ELF-1 (cell line): ENCODE data around the gene TRIL.

Experiments
- DNase-seq: peaks from one replicate; pipeline ENCODE4 v3.0.0-alpha.2; 2016; ENCODE audit warnings: low read depth, low spot score

TRIL gene, protein sequence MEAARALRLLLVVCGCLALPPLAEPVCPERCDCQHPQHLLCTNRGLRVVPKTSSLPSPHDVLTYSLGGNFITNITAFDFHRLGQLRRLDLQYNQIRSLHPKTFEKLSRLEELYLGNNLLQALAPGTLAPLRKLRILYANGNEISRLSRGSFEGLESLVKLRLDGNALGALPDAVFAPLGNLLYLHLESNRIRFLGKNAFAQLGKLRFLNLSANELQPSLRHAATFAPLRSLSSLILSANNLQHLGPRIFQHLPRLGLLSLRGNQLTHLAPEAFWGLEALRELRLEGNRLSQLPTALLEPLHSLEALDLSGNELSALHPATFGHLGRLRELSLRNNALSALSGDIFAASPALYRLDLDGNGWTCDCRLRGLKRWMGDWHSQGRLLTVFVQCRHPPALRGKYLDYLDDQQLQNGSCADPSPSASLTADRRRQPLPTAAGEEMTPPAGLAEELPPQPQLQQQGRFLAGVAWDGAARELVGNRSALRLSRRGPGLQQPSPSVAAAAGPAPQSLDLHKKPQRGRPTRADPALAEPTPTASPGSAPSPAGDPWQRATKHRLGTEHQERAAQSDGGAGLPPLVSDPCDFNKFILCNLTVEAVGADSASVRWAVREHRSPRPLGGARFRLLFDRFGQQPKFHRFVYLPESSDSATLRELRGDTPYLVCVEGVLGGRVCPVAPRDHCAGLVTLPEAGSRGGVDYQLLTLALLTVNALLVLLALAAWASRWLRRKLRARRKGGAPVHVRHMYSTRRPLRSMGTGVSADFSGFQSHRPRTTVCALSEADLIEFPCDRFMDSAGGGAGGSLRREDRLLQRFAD

DNA sequence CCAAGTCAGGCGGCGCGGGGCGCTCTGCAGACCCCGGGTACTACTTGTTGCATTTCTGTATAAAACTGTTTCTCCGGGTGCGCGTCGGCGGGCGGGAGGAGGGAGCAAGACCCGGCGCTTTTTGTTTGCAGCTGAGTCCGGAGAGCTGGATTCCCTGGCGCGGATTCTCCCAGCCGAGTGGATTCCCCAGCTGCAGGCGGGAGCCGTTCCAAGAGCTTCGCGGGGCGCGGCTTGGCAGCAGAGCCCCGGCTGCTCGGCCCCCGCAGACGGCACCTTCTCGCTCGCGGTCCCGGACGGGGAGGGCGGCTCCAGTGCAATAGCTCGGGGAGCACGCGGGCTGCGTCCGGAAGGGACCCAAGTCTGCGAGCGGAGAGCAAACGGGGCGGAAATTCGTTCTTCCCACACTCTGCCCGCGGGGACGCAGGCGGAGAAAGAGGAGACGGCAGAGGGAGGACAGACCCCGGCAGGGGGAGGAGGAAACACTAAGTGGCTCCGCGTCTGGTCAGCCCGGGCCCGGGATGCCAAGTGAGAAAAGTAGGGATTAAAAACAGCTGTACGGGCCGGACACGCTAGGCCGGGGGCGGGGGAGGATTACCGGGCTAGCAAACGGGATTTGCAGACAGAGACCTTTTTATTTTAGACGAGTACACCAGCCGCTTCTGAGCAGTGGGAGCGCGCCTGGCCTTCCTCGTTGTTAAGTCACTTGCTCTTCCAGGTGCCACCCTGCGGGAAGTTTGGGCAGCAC, at the start of gene TRIL:
Gene TRIL, minus strand, starts transcription at position 96 of the 745 bp plus-strand sequence. CDS start 284 bp downstream, outside the sequence.
- peak; percentile 78 for DNase-seq

DNA sequence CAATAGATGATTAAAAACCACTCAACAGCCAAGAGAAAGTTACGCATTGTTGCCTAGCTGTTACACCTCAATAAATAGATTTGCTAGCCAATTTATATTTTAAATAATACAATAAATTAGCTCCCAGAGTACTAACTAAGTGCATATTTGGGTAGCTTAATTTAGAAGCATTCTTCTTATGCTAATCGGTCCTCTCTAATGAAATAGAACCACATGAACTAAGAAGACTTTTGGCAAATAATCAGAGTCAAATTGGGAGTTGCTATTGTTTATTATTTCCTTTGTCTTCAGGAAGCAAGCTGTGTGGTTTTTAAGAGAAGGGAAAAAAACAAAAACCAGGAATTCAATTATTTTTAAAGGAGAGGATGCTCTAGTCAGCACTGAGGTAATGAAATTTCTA, 49.0 kb upstream of the TRIL start:
- DNase-seq = no peak

DNA sequence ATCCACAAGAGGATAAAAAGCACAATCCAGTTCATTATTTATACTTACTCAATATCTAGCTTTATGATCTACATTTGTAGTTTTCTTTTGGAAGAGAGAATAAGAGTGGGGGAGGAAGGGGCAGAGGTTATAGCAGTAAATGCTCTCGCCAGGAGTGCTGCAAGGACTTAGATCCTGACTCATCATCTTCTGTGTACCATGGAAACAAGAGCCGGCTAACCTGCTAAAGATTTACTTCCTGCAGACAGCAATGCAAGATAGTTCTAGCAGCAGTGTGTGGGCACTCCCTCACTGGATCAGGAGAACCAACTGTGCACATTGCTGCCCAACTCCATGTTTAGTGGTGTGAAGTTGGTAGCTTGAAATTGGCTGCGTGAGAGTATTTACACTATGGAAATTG, 47.7 kb upstream of the TRIL start:
- no peak for DNase-seq

DNA sequence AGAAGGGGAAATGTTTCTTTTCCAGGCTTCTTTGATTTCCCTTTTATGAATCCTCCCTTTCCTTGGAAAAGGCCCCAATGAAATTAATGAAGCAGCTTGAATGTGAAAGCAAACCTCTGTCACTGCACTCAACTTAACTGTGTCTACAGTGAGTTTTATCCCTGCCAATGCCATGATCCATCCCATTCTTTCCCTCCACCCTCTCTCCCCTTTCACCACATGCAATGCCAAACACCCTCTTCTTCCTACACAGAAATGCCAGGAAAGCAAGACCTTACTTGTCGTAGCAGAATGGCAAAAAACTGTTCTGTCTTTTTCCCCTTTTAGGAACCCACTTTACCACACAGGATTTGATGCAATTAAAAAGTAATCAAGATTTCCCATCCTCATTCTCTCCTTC, 47.3 kb upstream of the TRIL start:
- no peak for DNase-seq

DNA sequence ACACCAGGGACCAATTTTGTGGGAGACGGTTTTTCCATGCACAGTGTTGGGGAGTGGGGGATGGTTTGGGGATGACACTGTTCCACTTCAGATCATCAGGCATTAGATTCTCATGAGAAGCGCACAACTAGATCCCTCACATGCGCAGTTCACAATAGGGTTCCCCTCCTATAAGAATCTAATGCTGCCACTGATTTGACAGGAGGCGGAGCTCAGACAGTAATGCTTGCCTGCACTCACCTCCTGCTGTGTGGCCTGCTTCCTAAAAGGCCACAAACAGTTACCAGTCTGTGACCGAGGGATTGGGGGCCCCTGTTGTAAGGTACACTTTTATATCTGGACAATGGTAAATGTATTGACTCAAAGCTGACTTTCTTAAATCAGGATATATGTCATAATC, 45.6 kb upstream of the TRIL start:
- DNase-seq = no peak

DNA sequence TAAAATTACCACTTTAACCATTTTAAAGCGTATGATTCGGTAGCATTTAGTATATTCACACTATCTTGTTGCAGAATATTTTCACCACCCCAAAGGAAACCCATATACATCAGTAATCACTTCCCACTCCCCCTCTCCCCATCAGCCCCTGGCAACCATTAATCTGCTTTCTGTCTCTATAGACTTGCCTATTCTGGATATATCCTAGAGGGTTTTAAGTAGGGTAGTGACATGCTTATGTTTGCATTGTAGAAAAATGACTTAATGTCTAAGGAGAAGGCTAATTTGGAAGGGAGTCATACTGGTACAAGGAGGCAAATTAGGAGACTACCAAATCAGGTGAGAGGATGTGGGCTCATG, 42.6 kb upstream of the TRIL start:
- DNase-seq = no peak

DNA sequence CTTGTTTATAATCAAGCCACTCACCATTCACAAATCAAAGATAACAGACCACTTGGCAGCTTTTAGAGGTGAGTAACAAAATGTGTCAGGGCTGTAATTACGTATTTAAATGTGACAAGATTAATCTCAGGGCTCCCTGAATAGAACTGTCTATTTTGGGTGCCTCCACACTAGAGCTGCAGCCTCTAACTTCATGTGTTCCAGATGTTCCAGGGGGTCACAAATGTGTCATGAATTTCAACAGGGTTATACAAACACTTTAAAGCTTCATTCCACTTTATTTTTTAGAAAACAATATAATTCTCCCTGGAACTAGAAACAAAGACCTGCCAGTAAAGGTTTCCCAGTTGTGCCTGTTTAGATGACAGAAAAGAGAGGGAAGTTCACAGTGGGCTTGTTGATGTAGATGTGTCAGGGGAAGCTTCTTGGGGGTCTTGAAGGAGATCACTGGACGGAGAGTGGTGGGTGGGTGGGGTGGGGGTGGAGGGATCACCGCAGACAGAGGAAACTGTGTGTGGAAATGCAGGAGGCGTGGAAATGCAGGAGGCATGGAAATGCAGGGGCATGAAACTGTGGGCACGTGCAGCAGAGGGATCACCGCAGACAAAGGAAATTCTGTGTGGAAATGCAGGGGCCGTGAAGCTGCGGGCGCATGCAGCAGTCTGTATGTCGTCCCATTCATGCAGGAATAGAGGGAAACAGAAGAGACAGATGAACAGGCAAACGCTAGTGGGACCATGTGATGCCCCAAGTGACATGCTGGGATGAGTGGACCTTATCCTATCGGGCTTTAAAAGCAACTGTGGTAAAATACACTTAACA, 42.0 kb upstream of the TRIL start:
- no peak for DNase-seq

DNA sequence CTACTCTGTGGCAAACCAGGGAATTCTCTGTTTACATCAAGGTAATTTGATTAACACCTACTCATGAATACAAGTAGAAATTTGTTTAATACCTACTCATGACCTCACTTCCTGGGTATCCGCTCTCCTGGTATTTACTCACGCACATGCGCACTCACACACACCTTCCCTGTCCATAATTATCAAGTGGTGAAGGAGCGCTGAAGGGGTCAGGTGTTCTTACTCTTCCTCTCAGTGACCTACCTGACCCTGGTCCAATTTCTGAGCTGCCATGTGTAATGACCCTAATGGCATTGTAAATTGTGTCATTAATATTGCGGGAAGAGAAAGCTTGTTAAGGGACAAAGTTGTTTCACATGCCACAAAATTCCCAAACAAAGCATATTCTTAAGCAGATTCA, 41.3 kb upstream of the TRIL start:
- DNase-seq = no peak

DNA sequence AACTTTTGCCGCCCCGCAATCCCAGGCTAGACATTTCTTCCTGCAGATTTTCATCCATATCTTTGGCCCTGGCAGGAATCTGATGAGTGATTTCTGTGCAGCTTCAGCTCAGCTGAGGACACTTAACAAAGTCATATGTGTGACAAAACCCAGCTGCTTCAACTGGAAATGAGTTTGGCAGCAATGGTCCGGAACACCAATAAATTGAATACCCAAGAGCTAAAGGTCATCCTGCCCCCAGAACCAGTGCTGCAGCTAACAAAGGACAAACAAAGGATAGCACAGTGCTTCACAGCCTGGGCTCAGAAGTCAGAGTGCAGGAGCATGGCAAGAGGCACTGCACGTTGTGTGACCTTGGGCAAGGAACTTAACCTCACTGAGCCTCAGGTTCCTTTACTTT, 40.0 kb upstream of the TRIL start:
- DNase-seq = no peak

DNA sequence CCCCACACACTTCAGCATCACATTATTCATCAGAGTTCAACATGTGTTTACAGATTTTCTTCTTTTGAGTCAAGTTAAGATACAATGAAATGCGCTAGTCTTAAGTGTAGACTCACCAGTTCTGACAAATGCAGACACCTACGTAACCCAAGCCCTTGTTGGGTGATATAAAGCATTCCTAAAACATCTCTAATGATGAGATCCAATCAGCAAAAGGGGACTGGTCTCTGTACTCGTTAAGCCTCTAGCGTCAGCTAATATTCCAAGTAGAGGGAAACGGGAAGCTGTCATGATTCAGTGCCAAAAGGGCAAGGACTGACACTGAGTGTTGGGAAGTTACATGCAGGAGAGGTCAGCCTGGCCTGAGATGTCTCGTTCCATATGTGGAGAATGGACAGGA, 38.7 kb upstream of the TRIL start:
- DNase-seq = no peak

DNA sequence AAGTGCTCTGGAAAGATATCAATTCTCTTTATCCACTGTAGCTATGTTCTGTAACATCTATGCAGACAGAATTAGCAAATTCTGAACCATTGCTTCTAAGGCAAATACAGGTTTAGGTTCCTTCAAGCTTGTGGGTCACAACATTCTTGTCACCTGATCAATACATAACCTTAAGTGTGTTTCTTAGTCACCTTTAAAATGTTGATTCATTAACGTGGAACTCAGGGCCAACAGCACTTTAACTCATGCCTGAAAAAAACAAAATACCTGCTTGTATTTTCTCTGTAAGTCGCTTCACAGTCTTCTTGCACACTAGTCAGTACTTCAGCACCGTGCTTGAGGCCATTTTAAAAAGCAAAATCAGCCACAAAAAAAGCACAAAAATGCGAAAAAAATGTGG, 35.2 kb upstream of the TRIL start:
- DNase-seq = no peak

DNA sequence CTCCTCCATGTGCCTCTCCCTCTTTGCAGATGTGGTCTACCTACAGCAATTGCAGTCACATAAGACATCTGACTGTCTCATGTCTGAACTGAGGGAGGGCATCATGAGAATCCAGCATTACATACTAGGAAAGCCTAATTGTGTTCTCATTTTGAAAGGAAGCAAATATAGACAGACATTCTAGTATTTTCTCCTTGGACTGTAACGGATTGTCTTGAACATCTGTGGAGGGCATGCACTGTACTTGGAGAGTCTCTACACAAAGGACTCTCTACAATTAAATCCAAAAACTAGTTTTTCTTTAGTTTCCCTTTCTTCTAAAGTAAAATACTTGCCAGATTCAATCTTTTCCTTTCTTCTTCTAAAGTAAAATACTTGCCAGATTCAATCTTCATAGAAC, 34.7 kb upstream of the TRIL start:
- DNase-seq = no peak

DNA sequence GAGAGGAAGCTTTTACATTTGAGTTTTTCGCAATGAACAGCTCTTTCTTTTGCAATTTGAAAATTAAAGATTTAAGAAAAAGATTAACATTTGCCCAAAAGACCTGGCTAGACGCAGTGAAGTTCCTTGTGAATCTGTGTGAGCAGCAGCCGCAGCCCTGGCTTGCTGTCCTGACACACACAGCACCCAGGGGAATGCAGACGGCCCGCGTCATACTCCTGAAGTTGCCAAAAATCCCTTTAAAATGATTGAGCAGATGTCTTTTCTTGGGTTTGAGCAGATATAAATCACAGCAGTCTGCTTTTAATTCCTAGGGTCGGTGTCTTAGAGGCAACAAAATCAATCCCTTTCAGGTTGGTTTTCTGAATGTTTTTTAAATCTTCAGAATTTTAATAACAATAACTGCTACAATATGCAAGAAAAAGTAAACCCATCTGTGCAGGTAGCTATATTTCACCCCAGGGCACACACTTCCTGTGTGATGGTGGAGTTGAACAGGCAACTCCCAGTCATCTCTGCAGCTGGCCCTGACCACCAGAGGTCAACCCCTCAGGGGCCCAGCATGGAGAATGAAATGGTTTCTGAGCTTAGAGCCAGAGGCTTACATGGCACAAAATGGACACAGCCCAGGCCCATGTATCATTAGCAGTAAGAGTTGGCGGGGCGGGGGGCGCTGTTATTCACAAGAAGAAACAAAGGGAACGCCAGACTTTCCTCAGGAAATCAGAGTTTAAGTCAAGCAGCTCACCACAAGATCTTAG, 32.2 kb upstream of the TRIL start:
- DNase-seq = peak; percentile 54

DNA sequence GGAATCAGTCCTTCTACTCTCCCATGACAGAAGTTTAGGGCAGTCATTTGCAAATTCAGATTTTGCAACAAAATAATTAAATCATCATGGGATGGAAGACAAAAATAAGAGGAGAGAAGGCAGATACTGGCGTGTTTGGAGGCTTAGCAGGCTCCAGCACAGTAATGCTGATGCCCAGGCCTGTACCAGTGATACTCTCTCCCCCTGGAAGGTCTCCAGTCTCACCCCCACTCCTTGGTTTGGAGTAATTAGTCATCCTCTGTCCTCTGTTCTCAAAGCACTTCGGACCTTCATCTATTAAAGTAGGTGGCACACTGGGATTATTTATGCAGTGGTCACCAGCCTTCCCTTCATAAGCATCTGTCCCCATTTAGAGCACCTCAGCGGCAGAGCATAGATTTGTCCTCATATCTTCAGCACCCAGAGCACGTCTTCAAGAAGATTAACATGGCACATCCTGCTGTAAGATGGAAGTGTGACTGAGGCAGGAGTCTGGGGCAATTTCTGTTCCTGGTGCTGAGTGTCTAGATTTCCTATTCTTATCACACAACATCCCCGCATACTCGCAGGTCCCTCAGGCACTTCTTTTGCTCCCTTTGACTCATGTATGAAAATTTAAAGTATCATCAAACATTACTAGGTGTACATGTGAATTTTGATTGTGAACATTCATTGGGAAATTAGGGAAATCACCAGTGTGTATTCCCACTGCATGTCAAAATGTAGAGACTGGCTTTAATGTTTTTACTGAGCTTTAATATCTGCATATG, 31.3 kb upstream of the TRIL start:
- DNase-seq = no peak

DNA sequence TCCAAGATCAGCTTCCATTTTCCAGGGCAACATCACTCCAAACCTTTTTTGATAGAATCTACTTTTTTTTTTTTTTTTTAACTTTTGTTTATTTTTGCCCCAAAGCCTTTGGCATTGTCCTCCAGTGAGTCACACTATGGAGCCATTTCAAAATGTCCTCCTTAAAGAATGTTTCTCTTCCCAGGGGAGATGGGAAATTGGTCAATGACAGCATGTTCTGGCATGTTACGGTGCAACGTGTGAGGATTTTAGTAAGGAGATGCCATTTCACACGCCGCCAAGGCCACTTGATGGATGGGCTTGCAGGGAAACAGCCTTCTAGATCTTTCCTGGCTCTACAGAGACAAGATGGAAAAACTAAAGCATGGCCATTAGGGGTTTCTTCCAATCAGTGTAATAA, 30.7 kb upstream of the TRIL start:
- DNase-seq = no peak

DNA sequence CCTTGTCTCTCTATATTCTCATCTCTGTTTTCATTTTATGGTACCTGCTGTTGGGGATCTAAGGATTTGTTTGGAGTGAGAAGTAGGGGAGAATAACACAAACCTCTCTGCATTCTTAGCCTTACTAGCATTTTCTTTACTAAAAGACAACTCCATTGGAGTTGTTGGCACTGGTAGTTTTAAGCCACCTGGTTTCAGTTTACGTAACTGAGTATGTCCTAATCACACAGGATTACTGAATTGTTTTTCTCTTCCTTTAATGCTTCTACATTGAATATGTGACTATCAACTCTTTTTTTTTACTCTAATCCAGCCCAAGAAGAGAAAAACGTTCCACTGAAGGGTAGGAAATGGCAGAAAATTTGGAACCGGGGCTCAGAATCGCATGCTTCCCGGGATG, 30.0 kb upstream of the TRIL start:
- no peak for DNase-seq

DNA sequence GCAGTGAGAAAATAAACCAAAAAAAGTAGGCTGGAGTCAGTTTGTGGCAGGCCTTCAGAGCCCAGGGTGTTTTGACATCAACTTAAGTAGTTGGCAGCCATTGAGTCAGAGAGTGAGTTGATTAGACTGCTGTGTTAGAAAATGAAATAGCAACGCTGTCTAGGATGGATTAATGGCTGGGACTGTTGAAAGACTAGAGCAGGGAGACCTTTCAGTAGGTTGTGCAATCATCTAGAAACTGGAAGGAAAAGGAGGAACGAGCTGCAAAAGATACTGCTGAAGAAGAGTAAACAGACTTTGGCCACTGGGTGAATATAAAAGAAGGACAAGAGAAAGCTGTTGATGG, 28.6 kb upstream of the TRIL start:
- no peak for DNase-seq

DNA sequence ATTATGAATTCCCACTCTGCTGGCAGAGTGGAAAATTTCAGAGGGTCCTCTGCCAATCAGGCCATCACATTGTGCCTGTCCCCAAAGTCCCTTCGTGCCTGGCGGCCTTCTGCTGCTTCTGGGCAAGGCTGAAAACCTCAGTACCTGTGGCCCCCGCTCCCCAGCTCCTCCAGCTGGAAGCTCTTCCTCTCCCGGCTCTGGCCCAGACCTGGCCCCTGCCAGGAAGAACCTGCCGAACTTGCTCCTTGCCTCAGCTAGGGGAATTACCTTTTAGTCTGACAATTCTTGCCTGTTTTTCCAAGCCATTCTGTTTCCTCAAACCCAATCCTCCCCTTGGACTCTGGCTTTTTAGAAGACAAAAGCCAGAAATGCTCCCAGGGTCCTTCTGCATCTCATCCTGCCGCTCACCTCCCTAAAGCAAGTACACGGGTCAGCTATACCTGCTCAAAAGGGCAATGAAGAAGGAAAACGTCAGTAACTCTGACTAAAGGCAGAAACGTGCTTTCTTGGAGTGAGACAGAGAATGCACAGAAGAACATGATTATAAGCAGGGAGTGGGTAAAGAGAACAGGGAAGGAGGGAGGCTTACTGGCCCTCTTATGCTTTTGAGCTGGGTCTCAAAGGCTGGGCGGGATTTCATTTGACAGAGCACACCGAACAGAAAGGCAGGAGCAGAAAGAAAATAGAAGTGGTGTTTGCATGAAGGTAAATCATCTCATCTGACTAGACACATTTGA, 28.1 kb upstream of the TRIL start:
- DNase-seq = peak; percentile 70

DNA sequence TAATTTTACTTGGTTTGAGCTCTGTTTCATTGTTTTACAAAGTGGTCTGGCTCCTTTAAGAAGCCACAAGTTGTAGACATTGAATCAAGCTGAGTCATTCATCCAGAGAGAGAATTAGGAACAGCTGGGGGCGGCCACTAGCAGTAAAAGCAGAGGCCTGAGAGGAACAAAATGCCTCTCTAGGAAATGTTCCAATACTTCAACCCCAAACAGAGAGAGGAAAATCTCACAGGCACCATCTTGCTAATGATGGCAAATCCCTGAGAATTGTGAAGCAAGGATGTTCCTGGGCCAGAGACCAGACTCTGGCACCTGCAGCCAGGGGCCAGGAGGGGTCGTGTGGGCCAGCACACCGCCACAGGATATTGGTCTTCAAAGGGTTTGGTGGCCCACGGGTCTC, 26.5 kb upstream of the TRIL start:
- peak; percentile 73 for DNase-seq
